GM21717 (cell line): ENCODE results near the gene PUM1.
"Not testable (repeated sequence)": the region's sequence is repeated elsewhere in the genome, so short reads cannot be mapped to it uniquely, and the experiment has no call there.

Source experiments
- ATAC-seq: cut with Tn5 transposase; IDR thresholded peaks from one replicate; pipeline ENCODE4 v1.9.1; 2021; ENCODE audit warnings: mild to moderate bottlenecking, moderate library complexity; ENCODE audit not compliant: unreplicated experiment

PUM1 gene

DNA sequence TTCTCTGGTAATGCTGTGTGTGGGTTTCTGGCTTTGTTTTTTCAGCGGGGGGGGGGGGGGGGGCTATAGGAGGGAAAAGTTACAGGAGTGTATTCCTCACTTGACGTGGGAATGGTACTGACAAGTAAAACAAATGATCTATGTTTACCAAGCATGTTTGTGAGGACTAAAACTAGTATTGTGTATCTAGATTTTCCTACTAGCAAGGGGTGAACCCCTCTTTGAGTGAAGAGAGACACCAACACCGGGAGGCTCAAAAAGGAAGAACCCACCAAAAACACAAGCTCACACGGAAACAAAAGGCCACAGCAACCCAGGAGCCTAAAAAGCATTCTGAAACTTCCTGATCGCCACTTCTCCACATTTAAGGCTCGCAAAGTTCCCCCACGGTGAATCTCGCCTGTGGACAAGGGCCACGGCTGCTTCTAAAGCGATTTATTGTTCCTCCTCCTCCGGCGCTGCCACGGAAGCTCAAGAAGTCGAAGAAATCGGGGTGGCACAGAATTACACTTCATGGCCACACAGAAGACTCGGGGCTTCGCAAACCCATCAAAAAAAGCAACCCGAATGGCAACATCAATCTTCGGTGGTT is 703 bp downstream of the PUM1 start:
- no peak for ATAC-seq

DNA sequence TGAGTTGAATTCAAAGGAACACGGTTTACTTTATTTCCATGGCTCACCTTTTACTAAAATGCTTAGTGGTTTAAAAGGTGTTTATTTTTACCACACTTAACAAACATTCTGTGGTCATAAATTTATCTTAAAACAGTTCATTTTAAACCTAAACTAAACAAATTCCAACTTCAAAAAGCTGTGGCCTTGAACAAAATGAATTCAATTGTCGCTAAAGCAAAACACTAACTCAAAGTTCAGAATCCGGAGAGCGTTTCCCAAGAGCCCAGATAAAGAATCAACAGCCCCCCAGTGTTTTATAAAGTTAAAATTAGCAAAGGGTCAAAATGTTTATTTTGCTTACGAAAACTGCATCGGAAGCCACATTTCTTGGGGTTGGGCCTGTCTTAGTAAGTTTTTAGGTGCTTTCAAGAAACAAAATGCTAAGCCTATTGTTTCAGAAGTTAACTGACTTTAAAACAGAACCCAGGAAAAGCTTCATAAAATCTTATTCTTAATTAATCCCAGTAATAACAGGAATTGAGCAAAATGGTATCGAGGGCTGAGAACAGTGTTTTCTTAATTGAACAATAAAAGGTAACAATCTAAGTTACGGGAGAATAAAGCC is 1.3 kb downstream of the PUM1 start:
- no peak for ATAC-seq

DNA sequence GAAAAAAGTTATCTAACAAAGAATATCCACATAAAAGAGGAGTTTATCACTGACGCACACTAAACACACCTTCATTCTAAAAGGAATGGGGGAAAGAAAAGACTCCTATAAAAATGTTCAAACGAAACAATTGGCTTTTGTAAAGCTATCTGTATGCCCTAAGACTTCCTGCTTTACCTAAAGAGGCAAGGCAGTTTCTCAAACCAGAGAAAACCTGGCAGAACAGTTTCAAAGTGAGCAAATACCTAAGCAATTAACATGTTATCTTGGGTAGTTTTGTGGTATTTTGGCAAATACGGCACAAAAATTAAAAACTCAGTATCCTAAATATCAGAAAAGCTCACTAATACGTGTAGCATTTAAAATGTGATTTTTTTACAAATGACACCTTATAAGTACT is 1.9 kb downstream of the PUM1 start:
- no peak for ATAC-seq

DNA sequence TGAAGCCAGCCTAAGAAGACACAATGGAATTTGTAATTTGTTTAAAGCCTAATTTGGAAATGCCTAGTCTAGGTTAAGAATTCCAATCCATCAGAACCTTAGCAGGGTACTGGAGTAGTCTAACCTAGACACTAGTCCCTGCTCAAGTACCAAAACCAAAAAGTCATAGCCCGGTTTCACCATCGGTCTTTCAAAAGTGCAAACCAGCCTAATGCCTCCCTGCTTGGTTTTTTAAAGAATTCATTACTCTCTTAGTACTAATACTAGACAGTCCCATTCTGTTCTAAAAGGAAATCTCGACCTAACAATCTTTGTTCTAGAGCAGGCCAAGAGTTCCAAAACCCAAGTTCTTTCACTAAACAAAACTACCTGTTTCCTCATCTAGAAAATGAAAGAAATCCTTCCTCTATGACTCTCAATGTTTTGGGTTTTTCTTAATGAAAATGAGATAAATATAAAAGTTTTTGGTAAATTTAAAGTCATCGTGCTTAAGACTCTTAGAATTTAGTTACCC is 2.6 kb downstream of the PUM1 start:
- ATAC-seq = no peak

DNA sequence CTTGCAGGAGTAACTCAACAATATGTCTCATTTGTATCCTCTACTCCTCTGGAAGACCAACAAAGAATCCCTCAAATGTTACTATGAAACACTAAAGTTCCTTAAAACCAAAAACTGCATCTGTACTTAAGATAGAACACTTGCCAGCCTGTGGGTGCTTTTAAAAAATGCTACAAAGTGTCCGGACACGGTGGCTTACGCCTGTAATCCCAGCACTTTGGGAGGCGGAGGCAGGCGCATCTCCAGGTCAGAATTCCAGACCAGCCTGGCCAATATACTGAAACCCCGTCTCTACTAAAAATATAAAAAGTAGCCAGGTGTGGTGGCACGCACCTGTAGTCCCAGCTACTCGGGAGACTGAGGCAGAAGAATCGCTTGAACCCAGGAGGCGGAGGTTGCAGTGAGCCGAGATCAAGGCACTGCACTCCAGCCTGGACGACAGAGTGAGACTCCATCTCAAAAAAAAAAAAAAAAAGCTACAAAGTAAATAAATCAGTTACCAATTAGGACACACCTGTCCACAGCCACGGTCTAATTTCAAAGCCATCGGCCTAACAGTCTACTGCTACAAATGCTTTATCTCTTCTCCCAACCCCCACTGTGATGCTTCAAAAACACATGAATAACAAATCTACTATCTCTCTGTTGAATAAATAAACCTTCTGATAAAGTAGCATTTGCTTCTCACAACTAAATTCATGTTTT is 3.2 kb downstream of the PUM1 start:
- ATAC-seq = not testable (repeated sequence)

GRCh38 chr1:31058012-31058411 is 7.5 kb downstream of the PUM1 start:
- ATAC-seq = no peak

DNA sequence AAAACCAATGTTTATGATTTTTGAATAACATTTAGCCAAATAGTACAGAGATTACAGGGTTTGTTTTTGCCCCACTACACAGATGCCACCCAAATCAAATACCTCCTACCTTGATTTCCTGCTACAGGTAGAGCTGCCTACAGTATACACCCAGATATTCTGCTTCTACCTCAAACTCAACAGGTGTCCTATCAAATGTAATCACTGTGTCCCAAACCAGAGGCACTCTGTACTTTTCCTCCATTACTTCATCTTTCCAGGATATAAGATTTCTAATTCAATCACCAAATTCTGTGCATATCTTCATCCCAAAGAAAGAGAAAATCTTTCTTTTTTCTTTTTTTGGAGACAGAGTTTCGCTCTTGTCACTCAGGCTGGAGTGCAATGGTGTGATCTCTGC is 9.6 kb downstream of the PUM1 start:
- ATAC-seq = no peak

DNA sequence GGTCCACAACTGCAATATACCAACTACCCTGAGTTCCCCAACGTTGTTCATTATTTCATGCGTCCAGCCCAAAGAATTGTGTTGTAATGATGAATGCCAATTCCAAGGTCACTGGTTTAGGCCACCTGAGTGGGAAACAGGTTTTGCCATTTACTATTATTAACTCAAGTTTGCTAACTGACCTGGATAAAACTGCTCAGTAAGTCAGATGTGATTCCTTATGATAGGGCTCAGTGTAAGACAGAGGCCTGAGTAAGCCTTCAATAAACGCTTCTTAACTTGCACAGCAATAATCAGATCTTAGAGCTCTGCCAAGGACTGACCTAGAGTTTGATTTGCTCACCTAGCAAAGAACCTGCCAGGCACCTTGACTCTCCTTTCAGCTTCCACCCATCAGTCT is 10.0 kb downstream of the PUM1 start:
- ATAC-seq = no peak

- no peak for ATAC-seq
These were observed 10.5 kb downstream of the PUM1 start for GRCh38 chr1:31054958-31055481.

GRCh38 chr1:31054349-31054748 is 11.2 kb downstream of the PUM1 start:
- ATAC-seq = no peak

DNA sequence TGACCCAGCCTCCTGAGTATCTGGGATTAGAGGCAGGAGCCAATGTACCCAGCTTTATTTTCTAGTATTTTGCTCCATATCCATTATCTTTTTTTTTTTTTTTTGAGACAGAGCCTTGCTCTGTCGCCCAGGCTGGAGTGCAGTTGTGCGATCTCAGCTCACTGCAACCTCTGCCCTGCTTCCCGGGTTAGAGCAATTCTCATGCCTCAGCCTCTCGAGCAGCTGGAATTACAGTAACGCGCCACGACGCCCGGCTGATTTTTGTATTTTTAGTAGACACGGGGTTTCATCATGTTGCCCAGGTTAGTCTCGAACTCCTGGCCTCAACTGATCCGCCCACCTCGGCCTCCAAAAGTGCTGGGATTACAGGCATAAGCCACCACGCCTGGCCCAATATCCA is 12.9 kb downstream of the PUM1 start:
- ATAC-seq = not testable (repeated sequence)

GRCh38 chr1:31051611-31052010 is 13.9 kb downstream of the PUM1 start:
- ATAC-seq = no peak

GRCh38 chr1:31047507-31047906 is 18.0 kb downstream of the PUM1 start:
- not testable (repeated sequence) for ATAC-seq

GRCh38 chr1:31043631-31044030 is 21.9 kb downstream of the PUM1 start:
- no peak for ATAC-seq

- no peak for ATAC-seq
These were observed 22.9 kb downstream of the PUM1 start for GRCh38 chr1:31042656-31043055.

DNA sequence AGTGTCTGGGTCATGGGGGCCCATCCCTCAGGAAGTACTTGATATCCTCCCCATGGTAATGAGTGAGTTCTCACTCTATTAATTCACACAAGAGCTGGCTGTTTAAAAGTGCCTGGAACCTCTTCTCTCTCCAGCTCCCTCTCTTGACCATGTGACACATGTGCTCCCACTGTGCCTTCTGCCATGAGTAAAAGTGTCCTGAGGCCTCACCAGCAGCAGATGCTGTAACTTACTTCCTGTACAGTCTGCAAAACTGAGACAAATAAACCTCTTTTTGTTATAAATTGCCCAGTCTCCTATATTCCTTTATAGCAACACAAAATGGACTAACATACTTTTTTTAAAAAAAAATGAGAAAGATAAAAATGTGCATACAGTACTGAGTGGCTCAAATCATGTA is 24.0 kb downstream of the PUM1 start:
- no peak for ATAC-seq

GRCh38 chr1:31040038-31040437 is 25.5 kb downstream of the PUM1 start:
- ATAC-seq = no peak

DNA sequence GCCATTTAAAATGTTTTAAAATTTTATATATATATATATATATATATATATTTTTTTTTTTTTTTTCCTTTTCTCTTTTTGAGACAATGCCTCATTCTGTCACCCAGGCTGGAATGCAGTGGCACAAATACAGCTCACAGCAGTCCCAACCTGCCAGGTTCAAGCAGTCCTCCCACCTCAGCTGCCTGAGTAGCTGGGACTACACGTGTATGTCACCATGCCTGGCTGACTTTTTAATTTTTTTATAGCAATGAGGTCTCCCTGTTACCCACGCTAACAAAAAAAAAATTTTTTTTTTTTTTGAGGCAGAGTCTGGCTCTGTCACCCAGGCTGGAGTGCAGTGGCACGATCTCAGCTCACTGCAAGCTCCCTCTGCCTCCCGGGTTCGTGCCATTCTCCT is 26.6 kb downstream of the PUM1 start:
- not testable (repeated sequence) for ATAC-seq

DNA sequence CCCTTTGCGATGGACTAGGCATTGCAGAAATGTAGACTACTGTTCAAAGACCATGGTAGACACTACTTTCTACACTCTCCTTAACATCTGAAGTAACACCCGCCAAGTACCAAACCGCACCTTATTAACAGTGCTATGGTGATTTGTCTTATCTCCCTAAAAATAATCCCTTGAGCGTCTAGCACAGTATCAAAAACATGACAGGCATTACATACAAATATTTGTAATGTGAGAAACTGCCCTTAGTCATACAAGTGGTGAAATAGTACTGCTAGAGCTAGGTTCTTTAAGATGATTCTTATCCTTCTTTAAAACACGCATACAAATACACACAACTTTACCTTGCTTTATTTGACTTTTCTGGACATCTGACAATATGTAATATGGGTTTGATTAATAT is 27.2 kb downstream of the PUM1 start:
- ATAC-seq = no peak

- no peak for ATAC-seq
These were observed 28.6 kb downstream of the PUM1 start for GRCh38 chr1:31036749-31037500.

DNA sequence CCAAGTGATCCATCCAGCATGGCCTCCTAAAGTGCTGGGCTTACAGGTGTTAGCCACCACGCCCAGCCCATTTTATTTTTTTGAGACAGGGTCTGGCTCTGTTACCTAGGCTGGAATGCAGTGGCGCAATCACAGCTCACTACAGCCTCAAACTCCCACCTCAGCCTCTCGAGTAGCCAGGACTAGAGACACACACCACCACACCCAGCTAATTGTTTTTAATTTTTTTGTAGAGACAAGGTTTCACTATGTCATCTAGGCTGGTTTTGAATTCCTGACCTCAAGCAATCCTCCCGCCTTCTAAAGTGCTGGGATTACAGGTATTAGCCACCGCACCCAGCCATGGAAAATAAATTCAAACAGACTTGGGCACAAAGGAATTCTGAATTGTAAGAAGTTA is 31.9 kb downstream of the PUM1 start:
- no peak for ATAC-seq
